HG03095 (cell line): ENCODE measurements around the gene TELO2.
"Not testable (repeated sequence)": the region's sequence is repeated elsewhere in the genome, so short reads cannot be mapped to it uniquely, and the experiment has no call there.

Source experiments
- ATAC-seq: cut with Tn5 transposase; IDR thresholded peaks from one replicate; pipeline ENCODE4 v1.9.1; 2021; ENCODE audit warnings: moderate library complexity; ENCODE audit not compliant: unreplicated experiment

TELO2 gene

GRCh38 chr16:1475552-1476114 is 17.5 kb upstream of the TELO2 start:
- no peak for ATAC-seq

GRCh38 chr16:1477033-1477432 is 16.1 kb upstream of the TELO2 start:
- no peak for ATAC-seq

- not testable (repeated sequence) for ATAC-seq
These were observed 14.2 kb upstream of the TELO2 start for GRCh38 chr16:1478937-1479336.

- ATAC-seq: no peak
These were observed 11.0 kb upstream of the TELO2 start for GRCh38 chr16:1481906-1482835.

- ATAC-seq: no peak
These were observed 7.2 kb upstream of the TELO2 start for GRCh38 chr16:1485847-1486496.

GRCh38 chr16:1486551-1487390 is 6.4 kb upstream of the TELO2 start:
- ATAC-seq: no peak

- no peak for ATAC-seq
These were observed 5.6 kb upstream of the TELO2 start for GRCh38 chr16:1487395-1488053.

- no peak for ATAC-seq
These were observed 5.0 kb upstream of the TELO2 start for GRCh38 chr16:1488054-1488601.

- ATAC-seq: no peak
These were observed 4.5 kb upstream of the TELO2 start, which contains the start of gene PTX4 for GRCh38 chr16:1488619-1489018. Gene PTX4 (minus strand): TSS chr16:1488944. CDS start chr16:1488909, 35 bp downstream.

- no peak for ATAC-seq
These were observed 4.1 kb upstream of the TELO2 start for GRCh38 chr16:1489077-1489476.

GRCh38 chr16:1491327-1491726 is 1.8 kb upstream of the TELO2 start:
- no peak for ATAC-seq

- no peak for ATAC-seq
These were observed 858 bp upstream of the TELO2 start for GRCh38 chr16:1492082-1492922.

- no peak for ATAC-seq
These were observed 560 bp downstream of the TELO2 start for GRCh38 chr16:1493746-1494094.

GRCh38 chr16:1494129-1494640 is 1.0 kb downstream of the TELO2 start:
- no peak for ATAC-seq

GRCh38 chr16:1494711-1495110 is 1.6 kb downstream of the TELO2 start:
- ATAC-seq: no peak

- ATAC-seq: no peak
These were observed 2.2 kb downstream of the TELO2 start for GRCh38 chr16:1495211-1495888.

GRCh38 chr16:1495889-1496262 is 2.7 kb downstream of the TELO2 start:
- ATAC-seq: no peak

GRCh38 chr16:1496464-1496863 is 3.3 kb downstream of the TELO2 start:
- ATAC-seq: no peak
